ENCODE results near the gene MTF1.

DNA sequence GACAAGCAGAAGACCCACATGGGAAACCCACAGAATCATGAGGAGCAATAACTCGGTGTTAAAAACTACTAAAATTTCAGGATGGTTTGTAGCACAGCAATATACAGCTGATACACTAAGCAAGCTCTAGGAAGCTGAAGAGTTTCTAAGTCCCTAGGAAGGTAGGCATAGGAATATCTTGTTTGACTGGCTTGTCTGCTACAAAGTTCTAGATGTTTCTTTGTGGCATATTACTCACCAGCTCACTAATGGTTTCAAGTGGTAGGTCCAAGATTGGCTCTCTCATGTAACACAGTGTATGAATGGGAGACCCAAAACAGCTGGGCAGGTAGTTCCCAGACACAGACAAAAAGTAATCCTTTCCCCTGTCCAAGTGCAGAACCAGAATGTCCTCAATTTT is 13.3 kb upstream of the MTF1 start:
- no peak for TF ChIP-seq TAF1 (IDR thresholded peaks at IDR 0.05; ENCODE audit: low read depth, low read length)
- TF ChIP-seq POLR2A (IDR thresholded peaks at IDR 0.05; ENCODE audit: low read depth, low read length), result no peak
- TF ChIP-seq POLR2AphosphoS5 (IDR thresholded peaks at IDR 0.05; ENCODE audit: low read depth, low read length), result no peak
- no peak for TF ChIP-seq SPI1 (IDR thresholded peaks at IDR 0.05; ENCODE audit: low read depth, low read length)

Measured in GM12891 (cell line).